Measurements from ENCODE around the gene CYB5R3.
A peak's percentile ranks its signal among the peaks of the same experiment; 100 is the strongest.
"Not testable (repeated sequence)": the region's sequence is repeated elsewhere in the genome, so short reads cannot be mapped to it uniquely, and the experiment has no call there.

The CYB5R3 gene

DNA sequence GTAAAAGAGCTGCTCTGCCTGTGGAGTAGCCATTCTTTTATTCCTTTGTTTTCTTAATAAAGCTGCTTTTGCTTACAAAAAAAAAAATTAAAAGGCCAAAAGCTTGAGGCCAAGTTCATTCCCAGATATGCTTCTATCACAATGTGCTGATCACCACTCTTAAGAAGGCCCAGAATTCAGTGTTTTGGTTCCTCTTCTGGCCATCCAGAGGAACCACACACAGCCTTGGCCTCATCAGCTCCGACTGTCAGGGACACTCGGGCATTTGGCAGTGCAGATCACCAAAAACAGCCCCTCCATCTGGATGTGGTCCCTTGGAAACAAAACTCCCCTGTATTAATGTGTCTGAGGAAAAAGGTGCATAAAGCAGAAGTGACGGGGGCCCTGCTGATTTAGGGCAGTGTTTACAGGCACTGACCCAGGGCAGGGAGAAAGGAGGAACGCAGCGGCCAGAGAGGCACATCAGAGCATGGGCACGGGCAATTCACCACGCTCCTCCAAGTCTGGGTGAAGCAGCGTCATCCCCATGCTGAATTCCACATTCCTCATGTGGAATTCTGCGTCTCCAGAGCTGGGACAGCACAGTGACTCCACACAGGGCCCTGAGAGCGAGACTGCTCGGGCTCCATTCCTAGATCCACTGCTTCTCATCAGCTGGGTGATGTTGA is 52.2 kb downstream of the CYB5R3 start:
- DNase-seq (ENCODE audit: low spot score), result no peak

DNA sequence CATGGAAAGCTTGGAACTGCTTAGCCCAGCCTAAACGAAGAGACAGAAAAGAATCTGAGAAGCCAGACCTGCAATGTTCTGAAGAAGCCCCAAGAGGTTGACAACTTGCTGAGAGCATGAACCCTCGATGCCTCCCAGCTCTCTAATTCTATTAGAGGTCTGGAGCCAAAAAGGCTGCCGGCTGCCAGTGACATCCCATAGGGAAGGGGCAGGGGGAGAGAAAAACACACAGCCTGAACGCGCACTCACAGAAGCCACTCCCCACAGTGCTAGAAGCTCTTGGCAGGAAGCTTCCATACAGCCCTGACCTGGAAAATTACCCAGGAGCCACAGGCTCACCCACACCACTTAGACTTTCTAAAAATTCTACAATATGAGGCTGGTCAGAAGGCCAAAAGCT is 52.9 kb downstream of the CYB5R3 start:
- DNase-seq (ENCODE audit: low spot score), result peak; percentile 43

DNA sequence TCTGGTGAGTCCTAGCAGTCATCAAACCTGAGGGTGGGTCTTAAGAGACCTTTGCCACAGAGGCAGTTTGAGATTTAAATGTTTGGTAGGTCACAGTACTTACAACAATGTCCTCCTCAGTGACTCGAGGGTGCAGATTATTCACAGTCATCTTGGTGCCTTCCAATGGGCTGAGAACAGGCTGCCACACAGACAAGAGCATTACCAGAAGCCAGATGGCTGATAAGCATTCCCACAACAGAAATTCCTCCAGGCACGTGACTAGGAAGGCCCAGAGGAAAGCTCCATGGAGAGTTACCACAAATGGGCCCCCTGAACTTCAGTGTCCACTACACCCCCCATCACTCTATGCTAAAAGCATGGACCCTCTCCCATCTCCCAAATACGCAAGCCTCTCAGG is 53.8 kb downstream of the CYB5R3 start:
- no peak for DNase-seq (ENCODE audit: low spot score)

DNA sequence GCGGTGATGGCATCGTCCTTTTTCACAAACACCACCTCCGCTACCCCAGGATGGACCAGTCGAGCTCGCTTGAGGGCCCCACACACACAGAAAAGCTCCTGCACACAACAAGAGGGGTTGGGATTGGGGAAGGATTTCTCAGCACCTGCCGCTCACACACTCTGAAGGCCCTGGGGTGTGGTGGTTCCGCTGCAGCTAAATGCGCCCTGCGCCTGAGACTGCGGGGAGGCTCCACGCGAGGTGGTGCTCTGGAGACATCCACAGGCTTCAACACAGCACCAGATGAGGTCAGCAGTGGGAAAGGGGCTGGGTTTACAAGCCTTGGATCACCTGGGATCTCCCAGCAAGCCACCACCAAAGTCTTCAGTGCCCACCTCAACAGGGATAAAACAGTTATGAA is 57.2 kb downstream of the CYB5R3 start:
- no peak for DNase-seq (ENCODE audit: low spot score)

DNA sequence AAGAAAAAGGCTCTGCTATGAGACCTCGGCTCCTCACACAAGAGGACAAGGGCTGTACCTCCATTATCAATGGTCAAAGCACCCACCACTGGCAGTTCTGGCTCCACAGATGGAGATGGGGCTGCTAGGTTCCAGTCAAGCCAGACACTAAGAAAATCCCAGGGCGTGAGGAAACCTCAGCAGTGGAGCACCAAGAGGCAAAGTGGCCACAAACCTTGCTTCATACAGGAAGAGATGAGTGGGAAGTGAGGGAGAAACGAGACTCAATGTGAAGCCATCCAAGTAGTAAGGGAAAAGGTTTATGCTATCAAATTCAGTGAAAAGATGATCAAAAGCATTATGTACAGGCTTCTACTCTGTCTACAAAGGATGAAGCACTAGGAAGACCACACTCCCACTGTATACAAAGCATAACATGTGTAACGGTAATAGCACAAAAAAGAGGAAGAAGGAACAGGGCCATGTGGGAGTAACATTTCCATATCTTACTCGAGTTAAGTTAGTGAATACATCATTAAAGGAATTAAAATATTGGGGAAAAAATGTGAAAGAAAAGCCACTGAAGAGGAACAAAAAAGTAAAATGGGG is 61.5 kb downstream of the CYB5R3 start:
- DNase-seq (ENCODE audit: low spot score), result no peak

DNA sequence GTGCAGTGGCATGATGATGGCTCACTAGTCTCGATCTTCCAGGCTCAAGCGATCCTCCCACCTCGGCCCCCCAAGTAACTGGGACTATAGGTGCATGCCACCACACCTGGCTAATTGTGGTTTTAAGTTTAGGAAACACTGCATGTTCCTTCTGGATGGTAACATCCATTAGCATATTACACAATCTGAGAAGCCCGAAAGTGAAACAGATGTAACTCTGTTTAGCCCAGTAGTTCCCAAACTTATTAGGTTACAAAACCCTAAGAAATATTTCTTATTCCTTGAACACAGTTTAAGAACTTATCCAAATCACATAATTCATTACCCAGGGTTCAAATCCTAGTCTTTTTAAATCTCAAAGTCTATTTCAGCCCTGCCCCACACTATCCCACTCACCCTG is 62.8 kb downstream of the CYB5R3 start:
- DNase-seq (ENCODE audit: low spot score), result no peak

DNA sequence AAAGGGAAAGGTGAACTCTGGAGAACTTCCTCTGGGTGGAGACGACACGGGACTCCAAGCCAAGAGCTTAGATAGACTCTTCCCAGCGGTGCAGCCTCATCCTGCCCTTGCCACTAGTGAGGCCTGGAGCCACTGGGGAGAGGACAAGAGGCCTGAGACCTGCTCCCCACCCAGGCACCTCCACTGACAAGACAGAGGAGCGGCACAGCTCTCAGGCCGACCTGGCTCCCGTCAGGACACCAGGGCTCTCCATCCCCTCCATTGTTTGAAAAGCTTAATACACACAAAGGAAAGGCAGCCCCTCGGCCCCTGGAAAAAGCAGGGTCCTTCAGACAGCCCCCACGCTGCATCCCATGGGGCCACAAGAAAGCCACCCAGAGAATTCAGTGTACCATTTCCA is 64.1 kb downstream of the CYB5R3 start:
- no peak for DNase-seq (ENCODE audit: low spot score)

DNA sequence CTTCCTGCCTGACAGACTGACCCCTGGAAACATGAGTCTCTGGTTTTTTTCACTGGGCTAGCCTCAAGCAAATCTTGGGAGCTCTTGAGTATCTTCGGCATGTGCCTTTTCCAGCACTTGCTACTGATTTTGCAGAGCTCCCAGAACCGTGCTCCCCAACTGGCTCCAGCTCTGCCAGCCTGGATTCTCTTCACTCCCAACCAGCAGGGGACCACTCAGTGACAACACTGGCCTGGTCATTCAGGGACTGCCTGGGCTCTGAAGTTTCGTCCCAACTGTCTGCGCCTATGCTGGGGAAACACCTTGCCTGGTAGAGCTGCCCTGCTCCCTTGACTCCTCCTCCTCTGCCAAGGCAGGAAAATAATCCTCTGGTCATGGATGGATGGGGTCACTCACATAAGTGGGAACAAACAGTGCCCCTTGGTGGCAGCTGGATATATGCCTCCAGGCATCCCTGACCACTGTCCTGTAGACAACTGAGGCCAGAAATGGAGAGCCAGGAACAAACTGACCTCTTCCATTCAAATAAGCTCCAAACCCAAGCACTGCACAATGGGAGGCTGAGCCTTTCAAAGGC is 64.7 kb downstream of the CYB5R3 start:
- DNase-seq (ENCODE audit: low spot score), result no peak

DNA sequence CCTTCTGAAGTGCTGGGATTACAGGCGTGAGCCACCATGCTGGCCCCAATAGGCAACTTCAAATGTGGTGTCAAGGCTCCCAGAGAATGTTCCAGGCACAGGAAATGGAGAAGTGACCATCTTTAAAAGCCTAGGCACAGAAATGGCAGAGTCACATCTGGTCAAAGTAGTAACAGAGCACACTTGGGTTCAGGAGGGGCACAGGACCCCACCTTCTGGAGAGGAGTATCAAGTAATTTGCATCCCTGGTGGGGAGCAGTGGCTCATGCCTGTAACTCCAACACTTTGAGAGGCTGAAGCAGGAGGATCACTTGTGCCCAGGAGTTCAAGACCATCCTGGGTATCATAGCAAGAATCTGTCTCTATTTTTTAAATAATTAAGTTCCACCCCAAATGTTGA is 66.2 kb downstream of the CYB5R3 start:
- no peak for DNase-seq (ENCODE audit: low spot score)

DNA sequence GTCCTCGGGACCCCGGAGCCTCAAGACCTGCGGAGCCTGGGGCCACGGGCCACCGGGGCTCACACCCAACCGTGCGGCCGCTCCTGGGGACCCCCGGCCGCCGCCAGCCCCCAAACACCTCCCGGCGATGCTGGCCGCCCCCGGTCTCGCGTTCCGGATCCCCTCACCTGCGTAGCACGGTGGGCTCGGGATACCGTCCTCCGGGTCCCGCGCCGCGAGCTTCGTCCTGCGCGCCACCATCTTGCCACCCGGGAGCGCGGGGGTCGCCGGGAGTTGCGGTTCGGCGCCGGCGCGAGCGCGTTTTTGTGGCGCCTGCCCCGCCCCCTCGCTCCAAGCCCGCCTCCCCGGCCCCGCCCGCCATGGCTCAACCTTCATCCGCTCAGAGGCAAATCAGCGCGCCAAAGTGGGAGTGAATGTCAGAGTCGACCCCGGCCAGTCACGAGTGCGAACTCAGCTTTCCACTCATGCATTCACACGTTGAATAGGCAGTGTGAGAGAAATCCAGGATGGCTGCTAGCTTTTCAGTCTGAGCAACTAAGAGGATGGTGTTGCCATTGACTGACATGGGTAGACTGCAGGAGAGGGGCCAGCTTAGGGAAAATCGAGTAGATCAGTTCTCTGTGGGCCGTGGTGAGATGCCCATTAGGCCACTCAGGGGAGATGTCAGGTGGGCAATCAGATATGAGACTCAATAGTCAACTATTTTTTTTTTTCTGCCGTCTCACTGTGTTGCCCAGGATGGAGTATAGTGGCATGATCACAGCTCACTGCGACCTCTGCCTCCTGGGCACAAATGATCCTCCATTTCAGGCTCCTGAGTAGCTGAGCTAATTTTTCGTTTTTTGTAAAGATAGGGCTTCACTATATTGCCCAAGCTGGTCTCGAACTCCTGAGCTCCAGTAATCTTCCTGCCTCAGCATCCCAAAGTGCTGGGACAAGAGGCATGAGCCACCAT is 67.2 kb downstream of the CYB5R3 start:
- peak; percentile 73 for DNase-seq (ENCODE audit: low spot score)

DNA sequence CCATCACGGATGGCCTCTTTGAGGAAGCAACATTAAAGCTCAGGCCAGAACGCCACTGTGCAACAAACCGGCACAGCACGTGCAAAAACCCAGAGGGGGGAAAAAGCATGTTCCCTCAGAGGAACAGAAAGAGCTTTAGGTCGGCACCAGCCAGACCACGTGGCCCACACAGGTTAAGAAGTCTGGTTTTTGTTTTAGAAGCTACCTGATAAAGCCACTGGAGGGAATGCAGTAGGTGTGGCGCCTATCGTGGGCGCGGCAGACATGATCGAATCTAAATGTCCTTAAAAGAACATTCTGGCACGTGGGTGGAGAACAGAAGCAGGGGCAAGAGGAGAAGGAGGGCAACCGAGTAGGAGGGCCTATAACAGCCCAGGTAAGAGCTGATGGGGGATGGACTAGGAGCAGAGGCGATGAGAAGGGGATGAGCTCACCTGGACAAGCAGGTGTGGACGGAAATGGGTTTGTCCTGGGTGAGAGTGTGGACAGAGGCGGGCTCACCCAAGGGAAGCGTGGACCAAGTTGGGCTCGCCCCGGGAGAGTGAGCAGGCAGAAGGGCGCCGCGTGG is 67.9 kb downstream of the CYB5R3 start:
- DNase-seq (ENCODE audit: low spot score), result not testable (repeated sequence)

DNA sequence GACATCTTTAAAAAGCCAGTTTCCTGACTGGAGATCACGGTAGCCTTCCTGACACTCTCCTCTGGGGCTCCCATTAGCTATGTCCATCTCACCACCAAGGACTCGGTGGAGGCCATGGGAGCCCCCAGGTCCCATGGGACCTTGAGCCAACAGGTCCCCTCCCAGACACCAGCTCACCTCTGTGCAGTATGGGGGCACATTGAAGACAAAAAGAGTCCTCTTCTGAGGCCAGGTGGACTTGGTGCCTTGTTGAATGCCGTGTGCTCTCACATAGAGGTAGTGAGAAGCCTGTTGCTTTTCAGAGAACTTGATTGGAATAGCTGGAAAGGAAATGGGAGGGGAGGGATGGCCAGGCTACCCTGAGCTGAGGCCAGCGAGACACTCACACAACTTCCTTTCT is 69.2 kb downstream of the CYB5R3 start:
- not testable (repeated sequence) for DNase-seq (ENCODE audit: low spot score)

DNA sequence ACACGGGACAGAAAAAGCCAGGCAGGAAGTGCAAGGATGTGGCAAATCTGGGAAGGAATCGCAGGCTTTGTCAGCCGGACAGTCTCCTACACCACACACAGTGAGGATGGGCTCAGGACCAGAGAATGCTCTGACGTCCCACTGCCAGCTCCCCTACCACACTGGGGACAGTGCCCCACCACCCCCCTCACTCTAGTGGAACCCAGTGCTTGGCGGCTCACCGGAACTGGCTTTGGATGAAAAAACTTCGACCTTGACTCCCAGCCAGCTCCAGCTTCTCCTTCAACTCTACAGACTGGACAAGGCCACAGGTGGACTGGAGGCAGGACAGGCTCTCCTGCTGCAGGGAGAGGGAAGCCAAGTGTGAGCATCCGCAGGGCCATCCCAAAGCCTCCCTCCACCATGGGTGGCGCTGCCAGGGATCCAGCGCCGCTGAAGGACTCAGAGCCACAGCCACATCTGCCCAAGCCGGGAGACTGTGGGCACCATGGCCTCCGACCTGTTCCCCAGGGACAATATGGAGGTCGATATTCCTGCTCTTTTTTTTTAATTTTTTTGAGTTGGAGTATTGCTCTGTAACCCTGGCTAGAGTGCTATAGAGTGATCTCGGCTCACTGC is 71.5 kb downstream of the CYB5R3 start:
- no peak for DNase-seq (ENCODE audit: low spot score)

DNA sequence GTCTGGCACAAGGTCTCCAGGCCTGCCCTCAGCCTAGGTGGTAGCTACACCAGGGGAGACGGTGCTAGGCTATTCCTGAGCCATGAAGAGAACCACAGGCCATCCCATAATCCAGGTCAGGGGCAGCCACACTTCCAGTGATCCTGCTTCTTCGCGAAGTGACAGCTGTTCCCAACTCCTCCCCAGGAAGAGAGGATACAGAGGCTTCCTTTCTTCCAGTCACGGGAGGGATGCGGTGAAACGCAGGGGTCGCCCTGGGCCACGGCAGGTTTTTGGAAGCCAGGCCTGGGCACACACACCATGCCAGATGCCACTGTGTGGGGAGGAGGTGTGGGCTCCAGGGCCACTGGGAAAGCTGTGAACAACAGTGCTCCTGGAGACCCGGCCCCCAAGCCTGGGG is 72.1 kb downstream of the CYB5R3 start:
- DNase-seq (ENCODE audit: low spot score), result not testable (repeated sequence)

DNA sequence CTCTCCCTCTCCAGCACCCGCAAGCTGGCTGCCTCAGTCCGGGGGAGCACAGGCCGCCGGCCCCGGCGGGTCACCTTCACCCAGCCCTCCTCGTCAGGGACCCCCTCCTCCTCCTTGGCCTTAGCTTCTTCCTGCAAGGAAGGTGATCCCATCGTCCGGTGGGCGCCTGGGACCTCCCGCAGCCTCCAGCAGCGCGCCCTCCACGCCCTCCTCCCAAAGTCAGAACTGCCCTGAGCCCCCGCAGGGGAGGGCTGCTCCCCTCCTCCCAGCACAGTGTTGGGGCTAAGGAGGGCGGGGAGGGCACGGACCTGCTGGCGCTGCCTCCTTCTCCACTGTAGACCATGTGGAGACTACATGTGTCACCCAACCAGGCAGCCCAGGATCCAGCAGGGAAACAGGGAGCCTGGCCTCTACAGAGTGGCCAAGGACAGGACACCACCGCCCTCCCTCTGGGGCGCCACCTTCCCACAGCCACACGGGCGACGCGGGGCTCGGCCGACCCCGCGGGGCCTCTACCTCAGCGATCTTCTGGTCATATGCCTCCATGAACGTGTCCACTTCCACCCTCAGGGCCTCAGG is 73.1 kb downstream of the CYB5R3 start:
- DNase-seq (ENCODE audit: low spot score), result not testable (repeated sequence)

DNA sequence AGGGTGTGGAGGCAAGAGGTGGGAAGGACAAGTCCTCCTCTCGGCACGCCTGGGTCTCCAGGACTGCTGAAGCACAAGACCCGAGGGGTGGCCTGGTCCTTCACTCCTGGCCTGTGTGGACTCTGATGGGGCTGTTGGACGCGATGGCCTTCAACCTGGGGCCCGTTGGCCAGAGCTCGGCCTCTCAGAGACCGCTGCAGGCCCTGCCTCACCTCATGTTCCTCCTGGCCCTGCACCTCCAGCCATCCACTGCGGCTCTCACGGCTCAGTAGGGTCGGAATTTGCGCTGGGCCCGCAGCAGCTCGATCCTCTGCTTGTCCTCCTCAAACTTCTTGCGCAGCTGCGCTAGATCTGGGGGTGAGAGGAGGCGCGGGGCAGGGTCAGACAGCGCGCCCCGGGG is 74.7 kb downstream of the CYB5R3 start:
- DNase-seq (ENCODE audit: low spot score), result not testable (repeated sequence)

DNA sequence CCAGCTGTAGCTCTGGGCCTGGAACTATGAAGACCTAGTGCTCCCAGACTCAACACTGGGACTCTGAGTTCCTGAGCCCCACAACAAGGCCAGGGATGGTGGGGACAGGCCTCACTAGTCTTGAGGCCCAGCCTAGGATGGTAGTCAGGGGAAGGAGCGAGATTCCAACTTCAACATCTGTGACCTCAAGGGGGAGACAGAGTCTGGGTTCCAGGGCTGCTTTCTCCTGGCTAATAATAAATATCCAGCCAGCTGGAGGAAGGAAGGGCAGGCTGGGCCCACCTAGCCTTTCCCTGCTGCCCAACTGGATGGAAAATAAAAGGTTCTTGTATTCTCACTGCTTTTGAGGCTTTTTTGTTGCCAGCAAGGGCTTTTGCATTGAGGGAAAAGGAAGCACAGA is 75.1 kb downstream of the CYB5R3 start:
- not testable (repeated sequence) for DNase-seq (ENCODE audit: low spot score)

DNA sequence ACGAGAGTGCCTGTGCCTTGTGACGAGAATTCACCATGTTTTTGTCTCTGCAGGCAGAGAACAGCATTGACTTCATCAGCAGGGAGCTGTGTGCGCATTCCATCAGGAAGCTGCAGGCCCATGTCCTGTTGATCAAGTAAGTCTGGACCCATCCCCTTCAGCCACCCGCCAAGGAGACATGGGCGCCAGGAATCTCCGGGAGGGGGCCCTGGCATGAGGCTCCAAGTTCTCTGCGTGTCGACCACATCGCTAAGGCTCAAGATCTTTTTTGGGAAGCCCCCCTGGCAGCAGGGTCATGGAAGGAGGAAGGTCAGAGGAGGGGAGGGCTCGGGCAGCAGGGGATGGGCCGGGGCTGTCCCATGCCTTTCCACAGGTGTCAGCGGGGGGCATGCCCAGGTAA is 78.1 kb downstream of the CYB5R3 start:
- DNase-seq (ENCODE audit: low spot score), result not testable (repeated sequence)

DNA sequence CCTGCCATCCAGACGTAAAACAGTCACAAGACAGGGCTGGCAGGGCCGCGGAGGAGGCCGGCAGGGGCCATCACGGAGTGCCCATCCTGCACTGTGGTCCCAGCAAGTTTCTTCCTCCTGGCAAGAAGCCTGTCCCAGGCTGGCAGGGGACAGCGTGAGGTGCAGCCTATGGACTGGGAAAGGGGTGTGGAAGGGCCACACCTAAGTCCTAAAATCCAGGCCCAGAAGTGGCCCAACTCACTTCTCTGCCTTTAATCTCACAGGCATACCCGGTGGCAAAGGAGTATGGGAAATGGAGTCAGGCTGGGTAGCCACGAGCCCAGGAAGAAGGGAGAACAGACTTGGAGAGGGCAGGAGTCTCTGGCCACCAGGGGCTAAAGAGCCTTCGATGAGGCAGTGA is 78.6 kb downstream of the CYB5R3 start:
- DNase-seq (ENCODE audit: low spot score), result not testable (repeated sequence)

DNA sequence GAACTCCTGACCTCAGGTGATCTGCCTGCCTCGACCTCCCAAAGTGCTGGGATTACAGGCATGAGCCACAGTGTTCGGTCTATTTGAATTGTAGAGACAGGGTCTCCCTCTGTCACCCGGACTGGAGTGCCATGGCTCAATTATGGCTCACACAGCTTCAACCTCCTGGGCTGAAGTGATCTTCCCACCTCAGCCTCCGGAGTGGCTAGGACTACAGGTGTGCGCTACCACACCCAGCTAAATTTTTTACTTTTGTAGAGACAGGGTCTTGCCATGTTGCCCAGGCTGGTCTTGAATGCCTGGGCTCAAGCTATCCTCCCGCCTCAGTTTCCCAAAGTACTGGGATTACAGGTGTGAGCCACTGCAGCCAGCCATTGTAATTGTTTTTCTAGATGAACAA is 81.2 kb downstream of the CYB5R3 start:
- DNase-seq (ENCODE audit: low spot score), result not testable (repeated sequence)

All from cerebellar cortex (tissue), 1 donor.